HG03064 (cell line): ENCODE measurements around the gene VRK3.
"Not testable (repeated sequence)": the region's sequence is repeated elsewhere in the genome, so short reads cannot be mapped to it uniquely, and the experiment has no call there.

Experiments used
- ATAC-seq: cut with Tn5 transposase; IDR thresholded peaks from one replicate; pipeline ENCODE4 v1.9.1; 2021; ENCODE audit warnings: low read depth; ENCODE audit not compliant: unreplicated experiment

The VRK3 gene

GRCh38 chr19:50025022-50025793 lies at the start of gene VRK3:
Gene VRK3, minus strand, starts transcription at chr19:50025372. Its CDS starts 9,210 bp downstream, at chr19:50016162.
- peak; percentile 72 for ATAC-seq

GRCh38 chr19:50068382-50068781 lies 43.2 kb upstream of the VRK3 start:
- not testable (repeated sequence) for ATAC-seq

- ATAC-seq, result no peak
Observed at GRCh38 chr19:50067575-50067974, 42.4 kb upstream of the VRK3 start.

GRCh38 chr19:50065938-50066337 lies 40.8 kb upstream of the VRK3 start:
- ATAC-seq, result no peak

DNA sequence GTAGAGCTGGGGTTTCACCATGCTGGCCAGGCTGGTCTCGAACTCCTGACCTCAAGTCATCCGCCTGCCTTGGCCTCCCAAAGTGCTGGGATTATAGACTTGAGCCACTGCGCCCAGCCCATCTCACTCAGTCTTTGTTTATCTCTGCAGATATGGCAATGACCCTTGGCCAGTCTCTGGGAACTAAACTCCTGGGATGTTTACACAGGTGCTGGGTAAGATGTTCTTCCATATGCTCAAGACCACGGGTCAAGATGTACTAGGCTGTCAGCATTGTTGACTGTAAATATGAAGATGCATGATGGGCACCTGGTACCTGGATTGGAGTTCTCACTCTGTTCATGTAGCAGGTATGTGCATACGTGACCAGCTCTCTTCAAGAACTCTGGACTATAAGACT lies 36.5 kb upstream of the VRK3 start:
- no peak for ATAC-seq

GRCh38 chr19:50060107-50060506 lies 34.9 kb upstream of the VRK3 start:
- no peak for ATAC-seq

DNA sequence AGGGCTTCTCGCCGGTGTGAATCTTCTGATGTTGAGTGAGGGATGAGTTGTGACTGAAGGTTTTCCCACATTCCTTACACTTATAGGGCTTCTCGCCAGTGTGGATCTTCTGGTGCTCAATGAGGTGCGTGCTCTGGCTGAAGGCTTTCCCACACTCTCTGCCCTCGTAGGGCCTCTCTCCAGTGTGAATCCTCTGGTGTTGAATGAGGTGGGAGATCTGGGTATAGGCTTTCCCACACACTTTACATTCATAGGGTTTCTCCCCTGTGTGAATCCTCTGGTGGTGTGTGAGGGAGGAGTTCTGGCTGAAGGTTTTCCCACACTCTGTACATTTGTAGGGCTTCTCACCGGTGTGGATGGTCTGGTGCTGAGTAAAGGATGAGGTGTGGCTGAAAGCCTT lies 33.9 kb upstream of the VRK3 start:
- ATAC-seq, result no peak

GRCh38 chr19:50058425-50058824 lies 33.3 kb upstream of the VRK3 start:
- ATAC-seq, result no peak

GRCh38 chr19:50053119-50053518 lies 27.9 kb upstream of the VRK3 start:
- ATAC-seq, result no peak

DNA sequence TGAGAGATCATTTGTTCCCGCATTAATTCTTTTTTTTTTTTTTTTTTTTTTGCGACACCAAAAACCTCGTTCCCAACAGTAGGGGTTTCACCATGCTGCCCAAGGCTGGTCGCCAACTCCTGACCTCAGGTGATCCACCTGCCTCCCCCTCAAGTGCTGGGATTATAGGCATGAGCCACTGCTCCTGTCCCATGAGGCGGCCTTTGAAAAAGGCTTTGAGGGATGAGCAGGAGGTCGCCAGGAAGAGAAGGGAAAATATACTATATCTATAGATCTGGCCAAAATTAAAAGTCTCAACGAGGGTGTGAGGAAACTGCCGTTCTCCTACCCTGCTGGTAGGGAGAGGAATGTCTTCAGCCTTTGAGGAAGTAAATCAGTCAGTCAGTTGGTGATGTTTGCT lies 26.8 kb upstream of the VRK3 start:
- no peak for ATAC-seq

DNA sequence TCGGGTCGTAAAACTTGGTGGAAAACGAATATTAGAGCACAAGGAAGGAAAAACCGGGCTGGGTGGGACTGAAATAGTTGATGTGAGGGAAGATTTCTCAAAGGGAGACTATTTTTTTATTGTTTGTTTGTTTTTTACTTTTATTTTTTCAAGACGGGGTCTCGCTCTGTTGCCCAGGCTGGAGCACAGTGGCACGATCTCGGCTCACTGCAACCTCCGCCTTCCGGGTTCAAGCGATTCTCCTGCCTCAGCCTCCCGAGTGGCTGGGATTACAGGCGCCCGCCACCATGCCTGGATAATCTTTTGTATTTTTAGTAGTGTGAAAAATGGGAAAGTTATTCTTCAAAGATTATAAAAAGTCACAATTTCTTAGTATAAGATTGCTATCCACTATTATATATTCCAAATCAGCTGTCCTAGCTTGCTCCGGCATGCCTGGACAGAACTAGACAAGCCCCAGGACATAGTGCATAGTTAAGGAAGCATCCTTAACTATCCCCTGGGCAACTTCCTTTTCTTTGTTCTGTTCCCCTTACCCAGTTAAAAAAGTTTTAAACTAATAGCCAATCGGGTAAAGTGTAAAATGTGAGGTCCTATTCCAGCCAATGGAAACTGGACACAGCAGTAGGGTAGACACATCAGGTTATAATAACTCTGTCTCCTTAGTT lies 26.2 kb upstream of the VRK3 start:
- not testable (repeated sequence) for ATAC-seq

- ATAC-seq, result no peak
Observed at GRCh38 chr19:50050406-50051227, 25.4 kb upstream of the VRK3 start.

DNA sequence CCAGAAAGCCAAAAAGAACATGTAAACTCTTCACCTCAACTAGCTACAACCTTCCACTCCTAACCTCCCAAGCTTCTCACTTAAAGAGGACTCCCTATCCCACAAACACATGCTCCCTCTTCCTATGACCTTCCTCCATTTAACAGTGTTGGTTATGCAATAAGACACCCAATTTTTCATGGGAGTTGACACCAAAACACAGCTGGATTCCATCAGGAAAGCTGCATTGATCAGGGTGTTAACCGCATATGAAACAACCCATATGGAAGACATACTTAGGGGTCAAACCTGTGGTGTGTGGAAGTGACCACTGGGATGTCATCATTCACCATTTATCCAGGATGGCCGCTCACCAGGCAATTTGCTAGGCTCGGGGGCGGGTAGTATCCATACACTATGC lies 22.5 kb upstream of the VRK3 start:
- no peak for ATAC-seq

DNA sequence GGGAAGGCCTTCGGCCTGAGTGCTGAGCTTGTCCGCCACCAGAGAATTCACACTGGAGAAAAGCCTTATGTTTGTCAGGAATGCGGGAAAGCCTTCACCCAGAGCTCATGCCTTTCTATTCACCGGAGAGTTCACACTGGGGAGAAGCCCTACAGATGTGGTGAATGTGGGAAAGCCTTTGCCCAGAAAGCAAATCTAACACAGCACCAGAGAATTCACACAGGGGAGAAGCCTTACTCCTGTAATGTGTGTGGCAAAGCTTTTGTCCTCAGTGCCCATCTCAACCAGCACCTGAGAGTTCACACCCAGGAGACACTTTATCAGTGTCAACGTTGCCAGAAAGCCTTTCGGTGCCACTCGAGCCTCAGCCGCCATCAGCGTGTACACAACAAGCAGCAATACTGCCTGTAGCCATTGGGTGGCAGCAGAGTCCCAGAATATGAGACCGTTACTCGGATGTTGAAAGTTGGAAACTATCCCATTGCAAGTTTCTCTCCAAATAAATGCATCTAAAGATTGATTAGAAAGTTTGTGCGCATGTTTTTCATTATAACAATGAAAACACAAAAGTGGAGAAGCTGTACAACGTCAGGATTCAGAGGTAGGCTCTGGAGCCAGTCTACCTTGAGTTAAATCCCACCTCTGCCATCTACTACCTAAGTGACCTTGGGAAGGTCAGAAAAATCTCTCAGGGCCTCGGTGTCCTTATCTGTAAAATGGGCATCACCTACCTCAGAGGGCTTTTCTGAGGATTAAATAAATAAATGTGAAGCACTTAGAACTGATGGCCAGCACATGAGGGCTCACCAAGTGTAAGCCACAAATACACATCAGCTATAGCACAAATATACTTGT lies 21.7 kb upstream of the VRK3 start:
- ATAC-seq, result no peak

DNA sequence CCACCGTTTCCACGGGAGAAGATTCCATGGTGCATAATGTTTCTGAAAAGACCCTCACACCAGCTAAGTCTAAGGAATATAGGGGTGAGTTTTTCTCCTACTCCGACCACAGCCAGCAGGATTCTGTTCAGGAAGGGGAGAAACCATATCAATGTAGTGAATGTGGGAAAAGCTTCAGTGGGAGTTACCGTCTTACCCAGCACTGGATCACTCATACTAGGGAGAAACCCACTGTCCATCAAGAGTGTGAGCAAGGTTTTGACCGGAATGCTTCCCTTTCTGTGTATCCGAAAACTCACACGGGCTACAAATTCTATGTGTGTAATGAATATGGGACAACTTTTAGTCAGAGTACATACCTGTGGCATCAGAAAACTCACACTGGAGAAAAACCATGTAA lies 19.8 kb upstream of the VRK3 start:
- ATAC-seq, result no peak

GRCh38 chr19:50043967-50044366 lies 18.8 kb upstream of the VRK3 start:
- no peak for ATAC-seq

- ATAC-seq, result no peak
Observed at GRCh38 chr19:50042363-50043024, 17.3 kb upstream of the VRK3 start.

GRCh38 chr19:50040967-50041366 lies 15.8 kb upstream of the VRK3 start:
- no peak for ATAC-seq

GRCh38 chr19:50039968-50040367 lies 14.8 kb upstream of the VRK3 start:
- ATAC-seq, result no peak

- ATAC-seq, result no peak
Observed at GRCh38 chr19:50036908-50037307, 11.7 kb upstream of the VRK3 start.
